Dendritic cell treated with granulocyte-macrophage colony-stimulating factor and Interleukin-4, amounts not matched to agents 40 ng/mL and 50 ng/mL, for 4 days (primary cell): ENCODE measurements around the gene STAT6.

ENCODE experiments used
- H3K27ac Mint-ChIP-seq: one replicate; pipeline ENCODE4 v1.8.0; 2022; ENCODE audit warnings: mild to moderate bottlenecking, mixed read lengths
- H3K27me3 Mint-ChIP-seq: one replicate; pipeline ENCODE4 v1.8.0; 2022; ENCODE audit warnings: mild to moderate bottlenecking, mixed read lengths
- H3K36me3 Mint-ChIP-seq: one replicate; pipeline ENCODE4 v1.8.0; 2022; ENCODE audit warnings: low read depth, mixed read lengths
- H3K4me1 Mint-ChIP-seq: one replicate; pipeline ENCODE4 v1.8.0; 2022; ENCODE audit warnings: low read depth, mixed read lengths
- H3K4me3 Mint-ChIP-seq: one replicate; pipeline ENCODE4 v1.8.0; 2022; ENCODE audit warnings: mild to moderate bottlenecking, moderate library complexity, mixed read lengths
- H3K9me3 Mint-ChIP-seq: one replicate; pipeline ENCODE4 v1.8.0; 2022; ENCODE audit warnings: mixed read lengths
- intact Hi-C: fragments of 100-400 bp; cut with micrococcal nuclease; formaldehyde crosslinking; loops from one replicate; pipeline ENCODE4 v1.15.0; 2022

Gene STAT6

DNA sequence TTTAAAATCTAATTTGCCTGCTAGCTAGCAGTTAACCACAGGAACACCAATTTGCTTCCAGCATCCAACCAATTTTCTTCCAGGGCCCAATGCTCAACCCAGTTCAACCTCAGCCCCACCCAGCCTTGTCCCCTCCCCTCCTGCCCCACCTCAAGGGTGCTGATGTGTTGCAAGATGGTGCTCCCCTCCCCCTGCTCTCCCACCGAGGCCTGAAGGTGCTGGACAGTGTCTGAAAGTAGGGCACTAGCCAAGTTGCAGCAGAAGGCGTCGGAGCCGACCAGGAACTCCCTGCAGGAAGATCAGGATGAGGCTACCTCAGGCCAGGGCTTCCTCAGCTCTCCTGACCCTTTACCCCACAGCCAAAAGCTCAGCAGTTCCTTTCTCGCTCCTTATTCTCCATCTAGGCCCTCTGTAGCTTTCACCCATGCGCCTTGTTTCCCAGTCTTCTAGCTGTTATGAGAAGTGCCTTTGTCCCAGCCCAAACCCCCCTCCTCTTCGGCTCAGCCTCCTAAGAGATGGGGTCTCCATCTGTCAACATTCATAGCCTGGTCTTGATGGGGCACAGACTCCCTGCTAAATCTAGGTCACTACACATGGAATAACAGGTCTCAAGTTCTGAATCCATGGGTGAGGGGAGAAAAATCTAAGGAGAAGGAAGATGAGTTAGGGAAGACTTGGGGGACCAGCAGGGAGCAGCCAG lies 3.6 kb downstream of the STAT6 start:
- Mint-ChIP-seq H3K4me3 (no peak overlapping the region), H3K27ac (peak overlapping the region; percentile 8), H3K4me1 (peaks cover 82% of the 10 kb centered on the region), H3K27me3 (no peaks in the 10 kb centered on the region), H3K36me3 (peaks cover 88% of the 10 kb centered on the region), H3K9me3 (no peaks in the 10 kb centered on the region)
- intact Hi-C loops: no loop called here

DNA sequence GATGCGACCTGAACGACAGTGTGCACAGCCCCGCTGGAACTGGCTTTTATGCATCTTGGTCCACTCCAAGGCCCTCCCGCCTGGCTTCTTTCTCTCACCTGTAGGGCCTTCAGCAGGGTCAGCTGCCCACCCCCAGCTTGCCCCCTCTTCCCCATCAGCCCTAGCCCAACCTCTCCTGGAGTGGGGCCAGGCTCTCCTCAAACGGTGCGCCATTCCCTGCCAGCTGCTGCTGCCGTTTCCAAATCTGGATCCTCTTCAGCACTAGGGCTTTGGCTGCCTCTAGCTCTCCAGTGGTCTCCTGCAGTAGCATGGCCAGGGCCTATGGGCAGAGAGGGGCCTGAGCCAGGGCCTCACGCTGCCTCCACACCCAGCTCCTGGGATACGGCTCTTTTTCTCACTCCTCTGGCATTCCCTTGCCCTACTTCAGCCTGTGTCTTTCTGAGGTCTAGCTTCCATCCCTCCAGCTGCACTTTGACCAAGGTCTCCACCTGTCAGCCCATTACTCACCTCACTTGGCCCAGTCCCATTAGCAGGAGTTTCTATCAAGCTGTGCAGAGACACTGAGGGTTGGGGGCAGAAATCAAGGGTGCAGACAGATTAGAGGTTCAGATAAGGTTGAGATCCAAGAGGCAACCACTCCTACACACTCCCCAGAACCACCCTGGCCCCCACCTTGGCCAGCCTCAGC lies 5.0 kb downstream of the STAT6 start:
- no peak overlapping the region for H3K4me3 Mint-ChIP-seq
- intact Hi-C loops: no loop called here
- no peaks in the 10 kb centered on the region for H3K9me3 Mint-ChIP-seq
- no peaks in the 10 kb centered on the region for H3K27me3 Mint-ChIP-seq
- peak overlapping the region; percentile 55 for H3K27ac Mint-ChIP-seq
- H3K36me3 Mint-ChIP-seq: peaks cover 99% of the 10 kb centered on the region
- H3K4me1 Mint-ChIP-seq: peaks cover 81% of the 10 kb centered on the region

DNA sequence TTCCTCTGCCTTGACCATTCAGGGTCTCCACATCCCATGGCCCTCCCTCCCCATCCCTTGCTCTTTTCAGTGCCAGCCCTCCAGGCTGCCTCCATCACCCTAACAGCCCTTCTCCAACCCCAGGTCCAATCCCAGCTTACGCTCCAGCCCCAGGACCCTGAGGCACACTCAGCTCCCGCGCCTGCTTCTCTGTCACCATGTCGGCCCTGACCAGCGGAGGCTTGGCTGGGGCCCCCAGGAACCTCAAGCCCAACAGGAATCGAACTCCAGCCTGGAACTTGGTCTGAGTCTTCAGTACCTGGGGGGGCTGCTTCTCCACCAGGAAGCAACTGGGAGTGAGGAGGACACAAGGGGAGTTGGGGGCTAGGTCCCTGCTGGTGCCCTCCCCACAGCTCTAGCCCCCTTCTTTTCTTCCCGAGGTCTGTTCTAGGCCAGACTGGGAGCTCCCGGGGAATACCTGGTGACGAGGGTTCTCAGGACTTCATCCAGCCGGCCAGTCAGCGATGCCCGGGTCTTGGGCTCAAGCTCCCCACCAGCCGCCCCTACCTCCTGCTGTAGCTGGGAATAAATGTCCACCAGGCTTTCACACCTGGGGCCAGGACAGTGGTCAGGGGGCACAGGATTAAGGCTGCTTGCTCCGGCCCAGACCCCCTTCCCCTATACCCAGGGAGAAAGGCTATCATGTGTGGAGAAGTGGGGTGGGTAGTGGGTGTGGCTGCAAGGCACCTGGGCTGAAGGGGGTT lies 6.0 kb downstream of the STAT6 start:
- peaks cover 99% of the 10 kb centered on the region for H3K36me3 Mint-ChIP-seq
- intact Hi-C loops: no loop called here
- H3K4me1 Mint-ChIP-seq: peaks cover 91% of the 10 kb centered on the region
- H3K27me3 Mint-ChIP-seq: no peaks in the 10 kb centered on the region
- H3K4me3 Mint-ChIP-seq: no peak overlapping the region
- H3K9me3 Mint-ChIP-seq: no peaks in the 10 kb centered on the region
- H3K27ac Mint-ChIP-seq: peak overlapping the region; percentile 77

DNA sequence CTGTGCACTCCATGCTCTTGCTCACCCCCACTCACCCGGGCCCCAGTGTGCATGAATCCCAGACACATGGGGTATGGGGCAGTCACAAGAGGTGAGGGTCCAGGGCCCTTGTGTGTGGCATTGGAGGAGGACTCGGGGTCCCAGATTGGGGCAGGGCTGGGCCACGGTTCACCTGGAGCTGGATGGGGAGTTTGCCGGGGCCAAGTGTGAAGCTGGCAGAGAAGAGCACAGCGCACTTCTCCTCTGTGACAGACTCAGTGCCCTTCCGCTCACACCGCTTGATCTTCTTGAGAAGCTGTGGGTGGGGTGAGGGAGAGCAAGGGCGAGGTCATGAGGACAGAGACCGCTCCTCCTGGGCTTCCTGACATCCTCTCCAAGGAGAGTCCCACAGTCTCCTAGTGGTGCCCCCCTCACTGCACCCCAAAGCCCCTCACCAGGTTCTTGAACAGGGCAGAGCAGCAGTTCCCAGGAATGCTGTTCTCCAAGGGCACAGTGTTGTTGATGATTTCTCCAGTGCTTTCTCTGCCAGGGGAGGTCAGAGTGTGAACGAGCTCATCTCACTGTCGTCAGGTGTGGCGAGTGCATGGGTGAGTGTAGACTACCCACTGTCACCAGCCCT lies 6.8 kb downstream of the STAT6 start:
- no peaks in the 10 kb centered on the region for H3K9me3 Mint-ChIP-seq
- H3K27me3 Mint-ChIP-seq: no peaks in the 10 kb centered on the region
- peaks cover 91% of the 10 kb centered on the region for H3K4me1 Mint-ChIP-seq
- intact Hi-C loops: no loop called here
- peaks cover 99% of the 10 kb centered on the region for H3K36me3 Mint-ChIP-seq
- H3K4me3 Mint-ChIP-seq: peak overlapping the region; percentile 63
- peak overlapping the region; percentile 77 for H3K27ac Mint-ChIP-seq

DNA sequence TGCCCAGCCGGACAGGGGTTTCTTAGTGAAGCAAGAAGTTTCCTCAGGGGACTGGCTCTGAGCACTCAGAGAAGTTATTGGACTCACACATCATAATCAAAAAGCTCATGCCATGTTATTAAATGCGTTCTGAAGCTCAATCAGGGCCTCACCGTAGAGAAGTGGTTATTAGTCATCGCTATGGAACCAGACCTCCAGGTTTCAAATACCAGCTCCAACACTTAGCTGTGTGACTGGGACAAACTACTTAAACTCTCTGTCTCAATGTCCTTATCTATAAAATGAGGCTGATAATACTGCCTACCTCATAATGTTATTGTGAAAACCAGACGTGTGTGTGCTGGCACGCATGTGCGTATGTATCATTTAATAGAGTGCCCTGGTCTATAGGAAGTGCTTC lies 7.3 kb downstream of the STAT6 start:
- H3K4me1 Mint-ChIP-seq: peaks cover 92% of the 10 kb centered on the region
- H3K27ac Mint-ChIP-seq: peak overlapping the region; percentile 77
- H3K27me3 Mint-ChIP-seq: no peaks in the 10 kb centered on the region
- intact Hi-C loops: no loop called here
- H3K4me3 Mint-ChIP-seq: peak overlapping the region; percentile 63
- no peaks in the 10 kb centered on the region for H3K9me3 Mint-ChIP-seq
- H3K36me3 Mint-ChIP-seq: peaks cover 99% of the 10 kb centered on the region

DNA sequence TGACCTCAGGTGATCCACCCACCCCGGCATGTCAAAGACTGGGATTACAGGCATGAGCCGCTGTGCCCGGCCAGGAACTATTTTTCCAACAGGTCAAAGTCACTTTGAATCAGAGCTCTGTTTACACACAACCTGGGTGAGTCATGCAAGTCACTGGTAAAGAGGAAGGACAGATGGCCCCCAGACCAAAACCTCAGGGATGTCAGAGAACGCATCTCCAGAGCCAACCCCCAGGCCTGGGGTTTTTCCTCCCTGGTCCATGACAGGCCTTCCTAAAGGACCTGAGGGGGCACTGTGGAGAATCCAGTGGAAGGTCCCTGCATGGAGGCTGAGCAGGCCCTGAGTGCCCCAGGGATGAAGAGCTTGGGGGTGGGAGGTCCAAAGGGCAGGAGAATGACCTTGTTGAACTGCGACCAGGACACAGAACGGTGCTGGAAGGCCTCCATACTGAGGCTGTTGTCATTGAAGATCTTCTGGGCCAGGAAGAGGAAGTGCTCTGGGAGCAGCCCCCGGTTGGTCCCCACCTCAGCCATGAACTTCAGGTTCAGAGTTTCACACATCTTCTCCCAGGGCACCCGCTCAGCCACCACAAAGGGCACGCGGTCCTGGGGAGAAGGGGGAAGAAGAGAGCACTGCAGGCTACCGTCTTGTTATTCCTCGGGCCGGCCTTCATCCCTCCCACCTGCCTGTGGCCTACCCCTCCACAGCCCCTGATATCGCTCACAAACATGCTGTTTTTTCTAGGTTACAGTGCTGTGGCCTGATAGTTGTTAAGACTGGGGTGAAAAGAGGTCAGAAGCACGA lies 9.1 kb downstream of the STAT6 start:
- intact Hi-C loops: no loop called here
- Mint-ChIP-seq H3K9me3 (no peaks in the 10 kb centered on the region), H3K4me1 (peaks cover 84% of the 10 kb centered on the region), H3K27ac (peak overlapping the region; percentile 60), H3K4me3 (no peak overlapping the region), H3K27me3 (no peaks in the 10 kb centered on the region), H3K36me3 (peaks cover 99% of the 10 kb centered on the region)

DNA sequence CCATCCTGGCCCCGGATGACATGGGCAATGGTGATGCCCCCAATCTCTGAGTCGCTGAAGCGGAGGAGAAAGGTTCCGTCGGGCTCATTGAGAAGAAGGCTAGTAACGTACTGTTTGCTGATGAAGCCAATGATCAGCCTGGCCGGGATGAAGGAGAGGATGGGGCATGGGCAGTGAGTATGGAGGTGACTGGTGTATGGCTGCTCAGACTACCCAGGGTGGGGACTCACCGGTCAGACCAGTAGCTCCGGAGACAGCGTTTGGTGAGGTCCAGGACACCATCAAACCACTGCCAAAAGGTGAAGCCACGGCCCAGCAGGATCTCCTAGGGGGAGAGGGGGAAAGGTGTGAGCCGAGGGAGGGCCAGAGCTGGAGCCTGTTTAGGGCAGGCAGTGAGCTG lies 11.4 kb downstream of the STAT6 start:
- Mint-ChIP-seq H3K4me1 (peaks cover 84% of the 10 kb centered on the region), H3K36me3 (peaks cover 99% of the 10 kb centered on the region), H3K9me3 (no peaks in the 10 kb centered on the region), H3K4me3 (no peak overlapping the region), H3K27ac (peak overlapping the region; percentile 79), H3K27me3 (no peaks in the 10 kb centered on the region)
- intact Hi-C loops: no loop called here

DNA sequence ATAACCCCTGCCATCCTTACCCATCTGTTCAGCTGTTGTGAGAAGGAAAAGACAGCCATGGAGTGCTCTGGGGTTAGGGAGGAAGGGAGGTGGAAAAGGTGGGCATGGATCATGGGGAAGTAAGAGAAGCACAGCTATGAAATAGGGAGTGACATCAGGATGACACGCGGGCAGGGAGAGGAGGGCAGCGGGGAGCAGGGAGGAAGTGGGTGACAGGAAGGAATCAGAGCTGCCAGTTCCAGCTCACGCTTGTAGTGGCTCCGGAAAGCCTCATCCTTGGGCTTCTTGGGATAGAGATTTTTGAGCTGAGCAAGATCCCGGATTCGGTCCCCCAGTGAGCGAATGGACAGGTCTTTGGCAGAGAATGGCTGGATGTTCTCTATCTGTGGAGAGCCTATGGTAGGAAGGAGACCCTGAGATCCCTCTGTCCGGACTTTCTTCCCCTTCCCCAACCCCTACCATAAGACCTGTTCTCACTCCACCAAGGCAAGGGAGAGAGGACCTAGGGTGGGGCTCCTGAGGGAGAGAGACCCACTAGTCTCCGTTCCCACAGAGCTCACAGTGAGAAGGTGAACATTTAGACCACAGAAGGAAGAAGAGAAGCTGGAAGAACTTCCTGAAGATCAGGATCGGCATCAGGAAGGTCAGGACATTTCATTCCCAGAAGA lies 12.0 kb downstream of the STAT6 start:
- Mint-ChIP-seq H3K27me3 (no peaks in the 10 kb centered on the region), H3K36me3 (peaks cover 99% of the 10 kb centered on the region), H3K4me3 (peak overlapping the region; percentile 4), H3K4me1 (peaks cover 84% of the 10 kb centered on the region), H3K9me3 (no peaks in the 10 kb centered on the region), H3K27ac (peak overlapping the region; percentile 79)
- intact Hi-C loops: no loop called here

DNA sequence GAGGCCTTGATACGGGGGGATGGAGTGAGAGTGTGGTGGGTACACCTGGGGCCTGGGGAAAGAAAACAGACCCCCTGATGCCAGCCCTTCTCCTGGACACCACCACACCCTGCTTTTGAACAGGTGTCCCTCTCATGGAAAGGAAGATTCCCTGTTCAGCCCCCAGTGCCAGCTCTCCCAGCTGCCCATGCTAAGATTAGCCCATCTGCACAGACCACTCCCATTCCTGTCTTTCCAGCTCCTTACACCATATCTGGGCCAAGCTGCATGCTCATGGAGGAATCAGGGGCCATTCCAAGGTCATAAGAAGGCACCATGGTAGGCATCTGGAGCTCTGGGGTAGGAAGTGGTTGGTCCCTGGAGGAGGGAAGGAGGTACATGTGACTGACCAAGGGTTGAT lies 12.6 kb downstream of the STAT6 start:
- peaks cover 86% of the 10 kb centered on the region for H3K4me1 Mint-ChIP-seq
- H3K4me3 Mint-ChIP-seq: no peak overlapping the region
- peaks cover 99% of the 10 kb centered on the region for H3K36me3 Mint-ChIP-seq
- no peaks in the 10 kb centered on the region for H3K27me3 Mint-ChIP-seq
- peak overlapping the region; percentile 79 for H3K27ac Mint-ChIP-seq
- no peaks in the 10 kb centered on the region for H3K9me3 Mint-ChIP-seq
- intact Hi-C loops: no loop called here

DNA sequence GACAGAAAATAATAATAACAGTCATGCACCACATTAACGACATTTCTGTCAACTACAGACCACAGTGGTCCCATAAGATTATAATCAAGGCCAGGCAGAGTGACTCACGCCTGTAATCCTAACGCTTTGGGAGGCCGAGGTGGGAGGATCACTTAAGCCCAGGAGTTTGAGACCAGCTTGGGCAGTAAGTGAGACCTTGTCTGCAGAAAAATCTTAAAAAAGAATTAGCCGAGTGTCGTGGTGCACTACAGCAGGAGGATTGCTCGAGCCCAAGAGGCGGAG lies 13.7 kb downstream of the STAT6 start:
- Mint-ChIP-seq H3K27me3 (no peaks in the 10 kb centered on the region), H3K4me1 (peaks cover 90% of the 10 kb centered on the region), H3K4me3 (no peak overlapping the region), H3K9me3 (no peaks in the 10 kb centered on the region), H3K27ac (no peak overlapping the region), H3K36me3 (peaks cover 100% of the 10 kb centered on the region)
- intact Hi-C loops: no loop called here

DNA sequence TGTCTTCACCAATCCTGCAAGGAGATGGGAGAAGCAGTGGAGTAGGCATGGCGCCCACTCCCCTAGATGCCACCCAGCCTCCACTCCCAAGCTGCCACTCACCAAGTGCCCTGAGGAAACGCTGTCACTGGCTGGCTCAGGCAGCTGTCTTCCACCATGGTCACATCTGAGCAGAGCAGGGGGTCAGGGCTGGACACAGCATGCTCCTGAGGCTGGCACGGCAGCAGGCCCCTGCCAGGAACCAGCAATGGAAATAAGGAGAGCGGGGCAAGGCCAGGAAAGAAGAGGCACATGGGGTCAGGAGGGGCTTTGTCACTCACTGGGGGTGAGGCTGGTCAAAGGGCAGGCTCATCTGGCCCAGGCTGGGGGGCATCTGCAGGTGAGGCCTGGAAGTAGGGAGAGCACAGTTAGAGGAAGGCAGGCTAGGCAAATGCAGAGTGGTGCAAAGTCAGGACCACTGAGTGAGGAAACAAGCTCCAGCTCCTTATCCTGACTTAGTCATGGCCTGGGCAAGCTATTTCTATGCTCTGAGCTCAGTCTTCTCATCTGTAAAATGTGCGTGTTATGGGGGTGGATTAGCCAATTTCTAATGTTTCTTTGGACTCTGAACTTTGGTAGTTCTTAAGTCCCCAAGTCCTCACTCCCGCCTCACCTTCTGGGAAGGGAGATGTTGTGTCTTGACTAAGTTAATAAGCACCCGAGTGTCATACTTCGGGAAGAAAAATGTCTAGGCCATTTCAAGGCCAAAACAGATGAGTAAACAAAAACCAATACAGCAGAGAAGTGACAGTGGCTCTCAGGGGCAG lies 14.2 kb downstream of the STAT6 start:
- Mint-ChIP-seq H3K27me3 (no peaks in the 10 kb centered on the region), H3K4me1 (peaks cover 90% of the 10 kb centered on the region), H3K4me3 (no peak overlapping the region), H3K27ac (peak overlapping the region; percentile 72), H3K36me3 (peaks cover 100% of the 10 kb centered on the region), H3K9me3 (no peaks in the 10 kb centered on the region)
- intact Hi-C loops: no loop called here

DNA sequence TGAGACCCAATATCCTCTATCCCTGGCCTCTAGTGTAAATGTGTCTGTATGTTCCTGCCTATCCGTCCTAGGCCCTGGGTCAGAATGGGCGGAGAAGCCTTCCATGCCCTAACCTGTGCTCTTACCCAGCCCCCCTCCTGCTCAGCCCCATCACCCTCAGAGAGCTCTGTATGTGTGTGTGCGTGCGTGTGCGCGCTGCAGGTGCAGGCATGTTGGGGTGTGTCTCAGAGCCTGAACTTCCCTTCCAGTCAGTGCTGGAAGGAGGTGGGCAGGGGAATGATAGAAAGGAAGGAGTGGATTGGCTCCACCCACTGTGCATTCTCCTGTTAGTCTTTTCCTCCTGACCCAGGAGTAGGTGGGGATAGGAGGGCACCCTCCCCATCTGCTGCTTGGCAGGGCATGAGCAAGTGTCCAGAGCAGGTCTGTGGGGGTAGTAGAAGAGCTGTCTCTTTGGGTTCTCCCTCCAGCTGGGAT lies 15.0 kb downstream of the STAT6 start:
- Mint-ChIP-seq H3K9me3 (no peaks in the 10 kb centered on the region), H3K27ac (peak overlapping the region; percentile 72), H3K36me3 (peaks cover 100% of the 10 kb centered on the region), H3K27me3 (no peaks in the 10 kb centered on the region), H3K4me3 (no peak overlapping the region), H3K4me1 (peaks cover 92% of the 10 kb centered on the region)
- intact Hi-C loops: no loop called here
